Vagina (tissue), 2 donors: ENCODE measurements around the gene C5AR2. TPM values are rescaled to one million over a fixed set of nuclear protein-coding genes. Genes with fewer than 3 reads are reported as not detected.

Experiments
- DNase-seq, 2 donors: peaks; one replicate each; pipeline ENCODE4 v3.0.0-alpha.2; 2017; ENCODE audit errors: extremely low spot score in 2 of 2
- H3K27ac ChIP-seq: fragments of 200-600 bp; sonication (generic); one replicate; pipeline ENCODE4 v1.5.1; 2019
- H3K27me3 ChIP-seq: fragments of 200-600 bp; sonication (generic); one replicate; pipeline ENCODE4 v1.5.1; 2019
- H3K36me3 ChIP-seq, 2 donors: fragments of 200-600 bp; sonication (generic); one replicate each; pipeline ENCODE4 v1.5.1; 2017 to 2019
- H3K4me1 ChIP-seq: fragments of 200-600 bp; sonication (generic); one replicate; pipeline ENCODE4 v1.5.1; 2019
- H3K4me3 ChIP-seq, 2 donors: fragments of 200-600 bp; sonication (generic); 1 replicate in 1 of 2; 2 replicates in 1 of 2; pipeline ENCODE4 v1.5.1; 2016 to 2019
- H3K9me3 ChIP-seq: fragments of 200-600 bp; sonication (generic); one replicate; pipeline ENCODE4 v1.5.1; 2019
- POLR2A ChIP-seq, 2 donors: fragments of 450-650 bp; IDR thresholded peaks; one replicate each; pipeline ENCODE4 v1.6.1; 2017; ENCODE audit warnings: antibody characterized with exemption in 2 of 2, mild to moderate bottlenecking in 2 of 2, moderate library complexity in 2 of 2
- POLR2AphosphoS5 ChIP-seq, 2 donors: sonication (generic); formaldehyde crosslinking; IDR thresholded peaks; one replicate each; pipeline ENCODE4 v1.9.0; 2017; ENCODE audit warnings: antibody characterized with exemption in 2 of 2, mild to moderate bottlenecking in 2 of 2, low read depth in 1 of 2; ENCODE audit not compliant: insufficient read depth in 1 of 2
- intact Hi-C: fragments of 100-400 bp; cut with DNase I; formaldehyde crosslinking; loops from one replicate; pipeline ENCODE4 v1.15.1; 2023
- total RNA-seq: library from RNA; depleted of rRNA; stranded (reverse); fragments of >200 nt; gene quantifications from one replicate; pipeline ENCODE4 v1.2.3, GENCODE V29; 2016
- TF ChIP-seq, protein P1 (sequence below), 3 experiments: fragments of 450-650 bp in 2 of 3; fragments of 200-600 bp in 1 of 3; sonication (generic) in 1 of 3; IDR thresholded peaks; one replicate each; pipeline ENCODE4 v1.5.1; 2017 to 2019; ENCODE audit warnings: antibody characterized with exemption in 3 of 3, mild to moderate bottlenecking in 2 of 3, moderate library complexity in 2 of 3

Gene C5AR2
- total RNA-seq, 1 donor from 2014 or later, result 15.2 TPM

GRCh38 chr19:47302249-47302648, 29.7 kb upstream of the C5AR2 start:
- intact Hi-C loops, result loop anchor here (10.0 kb wide), 1 partner anchor 83 kb away; no protein-coding TSS in a partner anchor
- no peak for TF ChIP-seq POLR2AphosphoS5 (IDR thresholded peaks at IDR 0.05; ENCODE audit: insufficient read depth in 1 of 2, low read depth in 1 of 2)
- no peak for TF ChIP-seq POLR2A (IDR thresholded peaks at IDR 0.05)
- TF ChIP-seq, protein P1, sequence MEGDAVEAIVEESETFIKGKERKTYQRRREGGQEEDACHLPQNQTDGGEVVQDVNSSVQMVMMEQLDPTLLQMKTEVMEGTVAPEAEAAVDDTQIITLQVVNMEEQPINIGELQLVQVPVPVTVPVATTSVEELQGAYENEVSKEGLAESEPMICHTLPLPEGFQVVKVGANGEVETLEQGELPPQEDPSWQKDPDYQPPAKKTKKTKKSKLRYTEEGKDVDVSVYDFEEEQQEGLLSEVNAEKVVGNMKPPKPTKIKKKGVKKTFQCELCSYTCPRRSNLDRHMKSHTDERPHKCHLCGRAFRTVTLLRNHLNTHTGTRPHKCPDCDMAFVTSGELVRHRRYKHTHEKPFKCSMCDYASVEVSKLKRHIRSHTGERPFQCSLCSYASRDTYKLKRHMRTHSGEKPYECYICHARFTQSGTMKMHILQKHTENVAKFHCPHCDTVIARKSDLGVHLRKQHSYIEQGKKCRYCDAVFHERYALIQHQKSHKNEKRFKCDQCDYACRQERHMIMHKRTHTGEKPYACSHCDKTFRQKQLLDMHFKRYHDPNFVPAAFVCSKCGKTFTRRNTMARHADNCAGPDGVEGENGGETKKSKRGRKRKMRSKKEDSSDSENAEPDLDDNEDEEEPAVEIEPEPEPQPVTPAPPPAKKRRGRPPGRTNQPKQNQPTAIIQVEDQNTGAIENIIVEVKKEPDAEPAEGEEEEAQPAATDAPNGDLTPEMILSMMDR (IDR thresholded peaks at IDR 0.05), result no peak
- no peaks in the 10 kb centered on the region for H3K9me3 ChIP-seq
- H3K27me3 ChIP-seq, result no peaks in the 10 kb centered on the region
- H3K36me3 ChIP-seq, result no peaks in the 10 kb centered on the region
- H3K4me1 ChIP-seq, result no peaks in the 10 kb centered on the region
- no peak for DNase-seq
- no peak overlapping the region for H3K4me3 ChIP-seq
- H3K27ac ChIP-seq, result no peak overlapping the region

DNA sequence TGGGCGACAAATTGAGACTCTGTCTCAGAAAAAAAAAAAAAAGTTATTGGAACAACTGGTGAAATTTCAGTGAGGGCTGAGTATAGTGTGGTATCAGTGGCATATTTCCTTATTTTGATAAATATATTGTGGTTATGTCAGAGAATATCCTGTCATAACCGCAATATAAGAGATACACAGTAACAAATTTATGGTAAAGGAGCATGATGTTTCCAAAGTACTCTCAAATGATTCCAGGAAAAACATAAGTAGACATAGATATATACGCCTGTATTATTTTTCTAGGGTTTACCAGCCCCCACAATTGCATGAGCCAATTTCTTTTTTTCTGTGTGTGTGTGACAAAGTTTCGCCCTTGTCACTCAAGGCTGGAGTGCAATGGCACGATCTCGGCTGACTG, 28.0 kb upstream of the C5AR2 start:
- intact Hi-C loops, result loop anchor here (10.0 kb wide), 1 partner anchor 81 kb away; no protein-coding TSS in a partner anchor

GRCh38 chr19:47305309-47305751, 26.6 kb upstream of the C5AR2 start:
- intact Hi-C loops, result loop anchor here (10.0 kb wide), 1 partner anchor 79 kb away; no protein-coding TSS in a partner anchor
- no peaks in the 10 kb centered on the region for H3K27me3 ChIP-seq
- H3K9me3 ChIP-seq, result no peaks in the 10 kb centered on the region
- no peaks in the 10 kb centered on the region for H3K36me3 ChIP-seq
- no peak overlapping the region for H3K27ac ChIP-seq
- H3K4me3 ChIP-seq, result no peak overlapping the region
- no peak for DNase-seq
- no peaks in the 10 kb centered on the region for H3K4me1 ChIP-seq
- TF ChIP-seq POLR2A (IDR thresholded peaks at IDR 0.05), result no peak
- TF ChIP-seq, protein P1 (IDR thresholded peaks at IDR 0.05), result peak; percentile 74 to 76 (median 75)
- no peak for TF ChIP-seq POLR2AphosphoS5 (IDR thresholded peaks at IDR 0.05; ENCODE audit: insufficient read depth in 1 of 2, low read depth in 1 of 2)

More for the DNA sequence above, 28.0 kb upstream of the C5AR2 start:
- no peaks in the 10 kb centered on the region for H3K27me3 ChIP-seq
- no peaks in the 10 kb centered on the region for H3K9me3 ChIP-seq
- TF ChIP-seq, protein P1 (IDR thresholded peaks at IDR 0.05), result no peak
- no peak for TF ChIP-seq POLR2AphosphoS5 (IDR thresholded peaks at IDR 0.05; ENCODE audit: insufficient read depth in 1 of 2, low read depth in 1 of 2)
- TF ChIP-seq POLR2A (IDR thresholded peaks at IDR 0.05), result no peak
- H3K36me3 ChIP-seq, result no peaks in the 10 kb centered on the region
- no peak for DNase-seq
- H3K27ac ChIP-seq, result no peak overlapping the region
- H3K4me1 ChIP-seq, result no peaks in the 10 kb centered on the region
- no peak overlapping the region for H3K4me3 ChIP-seq

GRCh38 chr19:47306303-47306702, 25.7 kb upstream of the C5AR2 start:
- H3K4me1 ChIP-seq, result no peaks in the 10 kb centered on the region
- H3K27me3 ChIP-seq, result no peaks in the 10 kb centered on the region
- intact Hi-C loops, result loop anchor here (10.0 kb wide), 1 partner anchor 78 kb away; no protein-coding TSS in a partner anchor
- no peak overlapping the region for H3K27ac ChIP-seq
- TF ChIP-seq POLR2A (IDR thresholded peaks at IDR 0.05) (no peak), POLR2AphosphoS5 (IDR thresholded peaks at IDR 0.05; ENCODE audit: insufficient read depth in 1 of 2, low read depth in 1 of 2) (no peak)
- TF ChIP-seq, protein P1 (IDR thresholded peaks at IDR 0.05), result no peak
- no peak for DNase-seq
- H3K4me3 ChIP-seq, result no peak overlapping the region
- no peaks in the 10 kb centered on the region for H3K9me3 ChIP-seq
- H3K36me3 ChIP-seq, result no peaks in the 10 kb centered on the region

- intact Hi-C loops, result loop anchor here (10.0 kb wide), 1 partner anchor 76 kb away; no protein-coding TSS in a partner anchor
- H3K9me3 ChIP-seq, result no peaks in the 10 kb centered on the region
- TF ChIP-seq POLR2AphosphoS5 (IDR thresholded peaks at IDR 0.05; ENCODE audit: insufficient read depth in 1 of 2, low read depth in 1 of 2) (no peak), POLR2A (IDR thresholded peaks at IDR 0.05) (no peak)
- TF ChIP-seq, protein P1 (IDR thresholded peaks at IDR 0.05), result no peak
- H3K4me3 ChIP-seq, result no peak overlapping the region
- H3K4me1 ChIP-seq, result no peaks in the 10 kb centered on the region
- no peak overlapping the region for H3K27ac ChIP-seq
- no peaks in the 10 kb centered on the region for H3K36me3 ChIP-seq
- no peaks in the 10 kb centered on the region for H3K27me3 ChIP-seq
- no peak for DNase-seq
Measured at GRCh38 chr19:47309038-47309437, 22.9 kb upstream of the C5AR2 start.
